OCI-LY7 (cell line): Measurements from ENCODE around the gene RTCB. TPM values are rescaled to one million over a fixed set of nuclear protein-coding genes. Genes with fewer than 3 reads are reported as not detected.

Experiments
- BruUV-seq: library from RNA; stranded (reverse); fragments of 400-500 nt; replicated peaks from 2 replicates; lab custom pipeline; 2021; lab: Mats Ljungman, UMichigan
- CTCF ChIA-PET: fragments of 300-600 bp; sonication (Branson Sonifier 250); formaldehyde crosslinking; loops from one replicate; lab custom pipeline; 2022; ENCODE audit warnings: antibody characterized with exemption; ENCODE audit not compliant: unreplicated experiment; lab: Charles Lee
- POLR2A ChIA-PET: fragments of 300-600 bp; sonication (Branson Sonifier 250); formaldehyde crosslinking; loops from one replicate; lab custom pipeline; 2022; ENCODE audit warnings: antibody characterized with exemption; lab: Charles Lee
- DNase-seq: peaks from one replicate; pipeline ENCODE4 v3.0.0-alpha.2; 2015; ENCODE audit warnings: low spot score
- H2AFZ ChIP-seq: fragments of 200-600 bp; sonication (generic), shearing (Covaris generic); 2 replicates; pipeline ENCODE4 v1.6.1; 2014; ENCODE audit warnings: mild to moderate bottlenecking, antibody characterized with exemption, low read length, moderate library complexity
- H3K27ac ChIP-seq: fragments of 200-600 bp; sonication (generic); 2 replicates; pipeline ENCODE4 v1.5.1; 2014; ENCODE audit warnings: mixed run types, low read depth, mild to moderate bottlenecking, moderate library complexity, low read length, inconsistent platforms; ENCODE audit not compliant: poor library complexity, severe bottlenecking
- H3K36me3 ChIP-seq: fragments of 200-600 bp; sonication (generic); 2 replicates; pipeline ENCODE4 v1.6.1; 2014; ENCODE audit warnings: mild to moderate bottlenecking, antibody characterized with exemption, low read length, moderate library complexity, mixed read lengths; ENCODE audit not compliant: insufficient read depth
- H3K4me1 ChIP-seq: fragments of 200-600 bp; sonication (generic); 2 replicates; pipeline ENCODE4 v1.5.1; 2014; ENCODE audit warnings: mild to moderate bottlenecking, low read length; ENCODE audit not compliant: insufficient read depth, poor library complexity, severe bottlenecking
- H3K4me2 ChIP-seq: fragments of 200-600 bp; sonication (generic); 2 replicates; pipeline ENCODE4 v1.6.1; 2014; ENCODE audit warnings: mild to moderate bottlenecking, low read length
- H3K4me3 ChIP-seq: fragments of 200-600 bp; sonication (generic); 2 replicates; pipeline ENCODE4 v1.5.1; 2014; ENCODE audit warnings: mild to moderate bottlenecking, low read depth, low read length; ENCODE audit not compliant: poor library complexity, severe bottlenecking
- H3K79me2 ChIP-seq: fragments of 200-600 bp; sonication (generic); 2 replicates; pipeline ENCODE4 v1.6.1; 2016; ENCODE audit warnings: low read depth, mild to moderate bottlenecking, low read length, moderate library complexity, mixed read lengths; ENCODE audit not compliant: insufficient read depth
- H3K9me2 ChIP-seq: fragments of 200-600 bp; sonication (generic); 2 replicates; pipeline ENCODE4 v1.6.1; 2016; ENCODE audit warnings: mild to moderate bottlenecking, low read length, mixed read lengths; ENCODE audit not compliant: insufficient read depth
- H3K9me3 ChIP-seq: fragments of 200-600 bp; sonication (generic); 2 replicates; pipeline ENCODE4 v1.6.1; 2014; ENCODE audit warnings: mild to moderate bottlenecking, mixed run types, low read length, mixed read lengths
- H4K20me1 ChIP-seq: fragments of 200-600 bp; sonication (generic); 2 replicates; pipeline ENCODE4 v1.6.1; 2014; ENCODE audit warnings: mild to moderate bottlenecking, antibody characterized with exemption, low read length, moderate library complexity, mixed read lengths; ENCODE audit not compliant: insufficient read depth
- CTCF ChIP-seq: fragments of 200-600 bp; sonication (generic); conservative IDR thresholded peaks from 2 replicates; pipeline ENCODE4 v1.5.1; 2014; ENCODE audit warnings: mild to moderate bottlenecking, antibody characterized with exemption, low read length, moderate library complexity, mixed read lengths
- EZH2phosphoT487 ChIP-seq: fragments of 200-600 bp; sonication (generic); IDR thresholded peaks from 2 replicates; pipeline ENCODE4 v1.6.1; 2018; ENCODE audit warnings: low read depth, borderline replicate concordance, mild to moderate bottlenecking, mixed run types, antibody characterized with exemption, low read length, moderate library complexity, mixed read lengths
- intact Hi-C: fragments of 100-400 bp; cut with micrococcal nuclease; formaldehyde crosslinking; loops from one replicate; pipeline ENCODE4 v1.10.0; 2022; ENCODE audit not compliant: unreplicated experiment
- total RNA-seq, 2 experiments: library from RNA; depleted of rRNA in 1 of 2; stranded (reverse); fragments of >200 nt in 1 of 2; shearing (Covaris generic) in 1 of 2; gene quantifications; 2 replicates each; pipeline ENCODE4 v1.2.3, GENCODE V29; 2014 to 2022

Gene RTCB
- total RNA-seq, 2 experiments from 2014 or later: 29.9 to 37.2 TPM

- H3K79me2 ChIP-seq: no peaks in the 10 kb centered on the region
- H3K4me1 ChIP-seq: no peaks in the 10 kb centered on the region
- no peak overlapping the region for H3K27ac ChIP-seq
- no peaks in the 10 kb centered on the region for H3K36me3 ChIP-seq
- POLR2A ChIA-PET: no interaction called here
- no peak for DNase-seq
- H4K20me1 ChIP-seq: no peaks in the 10 kb centered on the region
- H3K4me3 ChIP-seq: no peak overlapping the region
- no peak overlapping the region for H2AFZ ChIP-seq
- TF ChIP-seq EZH2phosphoT487 (no peak), CTCF (no peak)
- H3K9me2 ChIP-seq: no peaks in the 10 kb centered on the region
- H3K4me2 ChIP-seq: no peak overlapping the region
- no TSS peak for BruUV-seq
- intact Hi-C loops: no loop called here
- CTCF ChIA-PET: no interaction called here
- no peaks in the 10 kb centered on the region for H3K9me3 ChIP-seq
Observed at GRCh38 chr22:32375678-32376450, 36.2 kb downstream of the RTCB start.

GRCh38 chr22:32364210-32364609 lies 47.8 kb downstream of the RTCB start:
- no peaks in the 10 kb centered on the region for H3K9me3 ChIP-seq

More at GRCh38 chr22:32364210-32364609, 47.8 kb downstream of the RTCB start:
- no peak for DNase-seq
- H2AFZ ChIP-seq: no peak overlapping the region
- CTCF ChIA-PET: no interaction called here
- no TSS peak for BruUV-seq
- POLR2A ChIA-PET: interaction anchor here (0.6 to 0.7 kb wide), 2 partner anchors 22 to 110 kb away, joined by 3 to 4 read pairs; no protein-coding TSS in a partner anchor
- H3K36me3 ChIP-seq: no peaks in the 10 kb centered on the region
- intact Hi-C loops: no loop called here
- no peaks in the 10 kb centered on the region for H3K9me2 ChIP-seq
- no peaks in the 10 kb centered on the region for H3K4me1 ChIP-seq
- H3K27ac ChIP-seq: no peak overlapping the region
- no peak overlapping the region for H3K4me3 ChIP-seq
- H3K79me2 ChIP-seq: no peaks in the 10 kb centered on the region
- no peak overlapping the region for H3K4me2 ChIP-seq
- TF ChIP-seq EZH2phosphoT487 (no peak), CTCF (no peak)
- no peaks in the 10 kb centered on the region for H4K20me1 ChIP-seq
